SK-N-SH treated with all-trans-retinoic acid at 6 μM for 48 hours (cell line): ENCODE measurements around the gene ARHGAP10.

Experiments used
- ATAC-seq: fragments of 200-7000 bp; cut with Tn5 transposase; 3 replicates; pipeline ENCODE4 v1.9.1; 2020; ENCODE audit warnings: mild to moderate bottlenecking, moderate library complexity
- ARNTL ChIP-seq: fragments of 450-650 bp; formaldehyde crosslinking; IDR thresholded peaks from 2 replicates; pipeline ENCODE4 v1.5.0; 2020; ENCODE audit warnings: low read depth, mild to moderate bottlenecking, moderate library complexity, borderline replicate concordance
- BACH2 ChIP-seq: fragments of 250-450 bp; sonication (Bioruptor Pico); IDR thresholded peaks from 2 replicates; pipeline ENCODE4 v1.9.0; 2021; ENCODE audit warnings: mild to moderate bottlenecking, borderline replicate concordance
- CSDC2 ChIP-seq: fragments of 250-450 bp; sonication (Bioruptor Pico); IDR thresholded peaks from 2 replicates; pipeline ENCODE4 v1.5.0; 2020; ENCODE audit warnings: mild to moderate bottlenecking, moderate library complexity
- GLIS3 ChIP-seq: fragments of 250-450 bp; sonication (Bioruptor Pico); IDR thresholded peaks from 2 replicates; pipeline ENCODE4 v1.5.0; 2020; ENCODE audit warnings: mild to moderate bottlenecking, moderate library complexity
- OSR1 ChIP-seq: fragments of 250-450 bp; sonication (Bioruptor Pico); IDR thresholded peaks from 2 replicates; pipeline ENCODE4 v1.8.0; 2022; ENCODE audit warnings: moderate library complexity, mild to moderate bottlenecking, inconsistent platforms
- PPARA ChIP-seq: fragments of 250-450 bp; sonication (Bioruptor Pico); IDR thresholded peaks from 2 replicates; pipeline ENCODE4 v1.5.0; 2020; ENCODE audit warnings: mild to moderate bottlenecking, borderline replicate concordance
- RARB ChIP-seq: fragments of 250-450 bp; sonication (Bioruptor Pico); IDR thresholded peaks from 2 replicates; pipeline ENCODE4 v1.8.0; 2021; ENCODE audit warnings: mild to moderate bottlenecking, moderate library complexity
- SNAI2 ChIP-seq: fragments of 250-450 bp; sonication (Bioruptor Pico); IDR thresholded peaks from 2 replicates; pipeline ENCODE4 v1.5.0; 2020; ENCODE audit warnings: mild to moderate bottlenecking, moderate library complexity
- TCF4 ChIP-seq: fragments of 250-450 bp; sonication (Bioruptor Pico); IDR thresholded peaks from 2 replicates; pipeline ENCODE4 v1.8.0; 2021; ENCODE audit warnings: mild to moderate bottlenecking, moderate library complexity, borderline replicate concordance
- TOX ChIP-seq: fragments of 250-450 bp; sonication (Bioruptor Pico); IDR thresholded peaks from 2 replicates; pipeline ENCODE4 v1.8.0; 2021; ENCODE audit warnings: mild to moderate bottlenecking, moderate library complexity, borderline replicate concordance
- ZFP3 ChIP-seq: fragments of 250-450 bp; sonication (Bioruptor Pico); IDR thresholded peaks from 2 replicates; pipeline ENCODE4 v1.5.0; 2020; ENCODE audit warnings: mild to moderate bottlenecking, moderate library complexity
- ZFP30 ChIP-seq: fragments of 450-650 bp; formaldehyde crosslinking; IDR thresholded peaks from 2 replicates; pipeline ENCODE4 v1.5.0; 2022; ENCODE audit warnings: mild to moderate bottlenecking, moderate library complexity
- ZNF565 ChIP-seq: fragments of 450-650 bp; formaldehyde crosslinking; conservative IDR thresholded peaks from 2 replicates; pipeline ENCODE4 v1.5.0; 2020; ENCODE audit warnings: low read depth, mild to moderate bottlenecking, moderate library complexity
- ZNF70 ChIP-seq: fragments of 450-650 bp; formaldehyde crosslinking; IDR thresholded peaks from 2 replicates; pipeline ENCODE4 v1.5.0; 2020; ENCODE audit warnings: mild to moderate bottlenecking, moderate library complexity
- ZNF8 ChIP-seq: fragments of 450-650 bp; formaldehyde crosslinking; IDR thresholded peaks from 2 replicates; pipeline ENCODE4 v1.5.0; 2020; ENCODE audit warnings: mild to moderate bottlenecking, moderate library complexity
- TF ChIP-seq, protein P1 (sequence below): fragments of 250-450 bp; sonication (Bioruptor Pico); IDR thresholded peaks from 2 replicates; pipeline ENCODE4 v1.8.0; 2021; ENCODE audit warnings: low read depth, mild to moderate bottlenecking, moderate library complexity, borderline replicate concordance
- TF ChIP-seq, protein P2 (sequence below): fragments of 250-450 bp; sonication (Bioruptor Pico); IDR thresholded peaks from 2 replicates; pipeline ENCODE4 v1.8.0; 2020; ENCODE audit warnings: mild to moderate bottlenecking, moderate library complexity, borderline replicate concordance
- TF ChIP-seq, protein P3 (sequence below): fragments of 250-450 bp; sonication (Bioruptor Pico); IDR thresholded peaks from 2 replicates; pipeline ENCODE4 v1.5.0; 2020; ENCODE audit warnings: mild to moderate bottlenecking, moderate library complexity
- TF ChIP-seq, protein P4 (sequence below): fragments of 250-450 bp; sonication (Bioruptor Pico); IDR thresholded peaks from 2 replicates; pipeline ENCODE4 v1.5.1; 2020; ENCODE audit warnings: low read depth, mild to moderate bottlenecking, moderate library complexity
- TF ChIP-seq, protein P5 (sequence below): fragments of 250-450 bp; sonication (Bioruptor Pico); IDR thresholded peaks from 2 replicates; pipeline ENCODE4 v1.5.1; 2021; ENCODE audit warnings: mild to moderate bottlenecking, moderate library complexity

Gene ARHGAP10

DNA sequence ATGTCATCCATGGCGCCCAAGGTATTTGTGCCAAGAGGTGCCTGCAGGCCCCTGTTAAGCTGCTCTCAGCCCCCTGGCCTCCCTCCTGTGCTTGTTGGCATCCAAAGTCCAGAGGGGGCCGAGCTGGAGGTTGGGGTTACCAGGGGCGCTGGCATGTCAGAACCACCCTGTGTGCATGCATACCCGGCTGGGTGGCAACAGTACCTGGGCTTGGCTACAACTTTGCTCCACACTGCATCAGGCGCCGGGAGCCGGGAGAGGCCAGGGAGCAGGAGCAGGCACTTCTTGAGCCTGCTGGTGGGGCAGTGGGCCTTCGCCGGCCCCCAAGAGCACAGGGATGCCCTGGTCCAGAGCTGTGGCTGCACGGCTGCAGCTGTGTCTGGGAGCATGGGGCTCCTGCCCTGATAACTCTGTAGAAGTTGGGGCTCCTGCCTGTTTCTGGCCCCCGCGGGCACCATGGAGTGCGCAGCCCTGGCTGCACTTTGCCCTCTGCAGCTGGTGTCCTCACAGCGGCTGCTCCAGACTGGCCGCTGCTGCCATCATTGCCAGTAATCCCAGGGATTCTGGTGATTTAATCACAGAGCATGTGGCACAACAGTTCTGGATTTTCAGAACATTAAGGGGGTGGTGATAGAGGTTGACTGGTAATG lies 130.3 kb downstream of the ARHGAP10 start:
- peak; percentile 56 for ATAC-seq
- peak; percentile 78; the same call in 1 of the 2 replicates for TF ChIP-seq ZFP3 (CRISPR knock-in tag)
- TF ChIP-seq SNAI2, result no peak
- TF ChIP-seq, protein P1, sequence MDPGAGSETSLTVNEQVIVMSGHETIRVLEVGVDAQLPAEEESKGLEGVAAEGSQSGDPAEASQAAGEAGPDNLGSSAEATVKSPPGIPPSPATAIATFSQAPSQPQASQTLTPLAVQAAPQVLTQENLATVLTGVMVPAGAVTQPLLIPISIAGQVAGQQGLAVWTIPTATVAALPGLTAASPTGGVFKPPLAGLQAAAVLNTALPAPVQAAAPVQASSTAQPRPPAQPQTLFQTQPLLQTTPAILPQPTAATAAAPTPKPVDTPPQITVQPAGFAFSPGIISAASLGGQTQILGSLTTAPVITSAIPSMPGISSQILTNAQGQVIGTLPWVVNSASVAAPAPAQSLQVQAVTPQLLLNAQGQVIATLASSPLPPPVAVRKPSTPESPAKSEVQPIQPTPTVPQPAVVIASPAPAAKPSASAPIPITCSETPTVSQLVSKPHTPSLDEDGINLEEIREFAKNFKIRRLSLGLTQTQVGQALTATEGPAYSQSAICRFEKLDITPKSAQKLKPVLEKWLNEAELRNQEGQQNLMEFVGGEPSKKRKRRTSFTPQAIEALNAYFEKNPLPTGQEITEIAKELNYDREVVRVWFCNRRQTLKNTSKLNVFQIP (CRISPR knock-in tag), result no peak
- TF ChIP-seq, protein P2, sequence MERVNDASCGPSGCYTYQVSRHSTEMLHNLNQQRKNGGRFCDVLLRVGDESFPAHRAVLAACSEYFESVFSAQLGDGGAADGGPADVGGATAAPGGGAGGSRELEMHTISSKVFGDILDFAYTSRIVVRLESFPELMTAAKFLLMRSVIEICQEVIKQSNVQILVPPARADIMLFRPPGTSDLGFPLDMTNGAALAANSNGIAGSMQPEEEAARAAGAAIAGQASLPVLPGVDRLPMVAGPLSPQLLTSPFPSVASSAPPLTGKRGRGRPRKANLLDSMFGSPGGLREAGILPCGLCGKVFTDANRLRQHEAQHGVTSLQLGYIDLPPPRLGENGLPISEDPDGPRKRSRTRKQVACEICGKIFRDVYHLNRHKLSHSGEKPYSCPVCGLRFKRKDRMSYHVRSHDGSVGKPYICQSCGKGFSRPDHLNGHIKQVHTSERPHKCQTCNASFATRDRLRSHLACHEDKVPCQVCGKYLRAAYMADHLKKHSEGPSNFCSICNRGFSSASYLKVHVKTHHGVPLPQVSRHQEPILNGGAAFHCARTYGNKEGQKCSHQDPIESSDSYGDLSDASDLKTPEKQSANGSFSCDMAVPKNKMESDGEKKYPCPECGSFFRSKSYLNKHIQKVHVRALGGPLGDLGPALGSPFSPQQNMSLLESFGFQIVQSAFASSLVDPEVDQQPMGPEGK (CRISPR knock-in tag), result no peak
- TF ChIP-seq, protein P3, sequence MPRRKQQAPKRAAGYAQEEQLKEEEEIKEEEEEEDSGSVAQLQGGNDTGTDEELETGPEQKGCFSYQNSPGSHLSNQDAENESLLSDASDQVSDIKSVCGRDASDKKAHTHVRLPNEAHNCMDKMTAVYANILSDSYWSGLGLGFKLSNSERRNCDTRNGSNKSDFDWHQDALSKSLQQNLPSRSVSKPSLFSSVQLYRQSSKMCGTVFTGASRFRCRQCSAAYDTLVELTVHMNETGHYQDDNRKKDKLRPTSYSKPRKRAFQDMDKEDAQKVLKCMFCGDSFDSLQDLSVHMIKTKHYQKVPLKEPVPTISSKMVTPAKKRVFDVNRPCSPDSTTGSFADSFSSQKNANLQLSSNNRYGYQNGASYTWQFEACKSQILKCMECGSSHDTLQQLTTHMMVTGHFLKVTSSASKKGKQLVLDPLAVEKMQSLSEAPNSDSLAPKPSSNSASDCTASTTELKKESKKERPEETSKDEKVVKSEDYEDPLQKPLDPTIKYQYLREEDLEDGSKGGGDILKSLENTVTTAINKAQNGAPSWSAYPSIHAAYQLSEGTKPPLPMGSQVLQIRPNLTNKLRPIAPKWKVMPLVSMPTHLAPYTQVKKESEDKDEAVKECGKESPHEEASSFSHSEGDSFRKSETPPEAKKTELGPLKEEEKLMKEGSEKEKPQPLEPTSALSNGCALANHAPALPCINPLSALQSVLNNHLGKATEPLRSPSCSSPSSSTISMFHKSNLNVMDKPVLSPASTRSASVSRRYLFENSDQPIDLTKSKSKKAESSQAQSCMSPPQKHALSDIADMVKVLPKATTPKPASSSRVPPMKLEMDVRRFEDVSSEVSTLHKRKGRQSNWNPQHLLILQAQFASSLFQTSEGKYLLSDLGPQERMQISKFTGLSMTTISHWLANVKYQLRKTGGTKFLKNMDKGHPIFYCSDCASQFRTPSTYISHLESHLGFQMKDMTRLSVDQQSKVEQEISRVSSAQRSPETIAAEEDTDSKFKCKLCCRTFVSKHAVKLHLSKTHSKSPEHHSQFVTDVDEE (CRISPR knock-in tag), result peak; percentile 87
- TF ChIP-seq ZNF8, result peak; percentile 17; the same call in 1 of the 2 replicates
- TF ChIP-seq TOX (CRISPR knock-in tag), result no peak
- peak; percentile 96 for TF ChIP-seq TCF4 (CRISPR knock-in tag)
- TF ChIP-seq, all 23 proteins: peak for 4

DNA sequence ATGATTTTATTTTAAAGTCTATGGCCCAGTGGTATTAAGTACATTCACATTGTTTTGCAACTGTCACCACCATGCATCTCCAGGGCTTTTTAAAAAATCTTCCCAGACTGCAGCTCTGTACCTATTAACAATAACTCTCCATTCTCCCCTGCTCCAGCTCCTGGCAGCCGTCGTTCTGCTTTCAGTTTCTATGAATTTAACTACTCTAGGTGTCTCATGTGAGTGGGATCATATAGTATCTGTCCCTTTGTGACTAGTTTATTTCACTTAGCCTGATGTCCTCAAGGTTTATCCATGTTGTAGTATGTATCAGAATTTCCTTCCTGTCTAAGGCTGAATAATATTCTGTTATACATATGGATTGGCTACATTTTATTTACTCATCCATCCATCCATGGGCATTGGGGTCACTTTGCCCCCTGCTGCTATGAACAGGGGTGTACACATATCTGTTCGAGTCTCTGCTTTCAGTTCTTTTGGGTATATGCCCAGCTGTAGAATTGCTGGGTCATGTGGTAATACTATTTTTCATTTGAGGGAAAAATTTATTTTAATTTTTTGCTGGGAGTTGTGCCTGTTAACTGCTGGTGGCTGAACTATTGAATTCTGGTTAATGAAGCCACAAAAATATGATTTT lies 131.3 kb downstream of the ARHGAP10 start:
- TF ChIP-seq, protein P3 (CRISPR knock-in tag), result no peak
- TF ChIP-seq GLIS3 (CRISPR knock-in tag) (no peak), ARNTL (CRISPR knock-in tag) (no peak), PPARA (CRISPR knock-in tag) (no peak), BACH2 (CRISPR knock-in tag) (no peak), ZNF565 (CRISPR knock-in tag) (no peak), ZFP30 (CRISPR knock-in tag) (no peak), SNAI2 (no peak), TCF4 (CRISPR knock-in tag) (no peak), ZNF70 (no peak), ZNF8 (no peak), OSR1 (no peak), TOX (CRISPR knock-in tag) (no peak), RARB (CRISPR knock-in tag) (no peak), CSDC2 (CRISPR knock-in tag) (no peak), ZFP3 (CRISPR knock-in tag) (no peak)
- TF ChIP-seq, protein P4, sequence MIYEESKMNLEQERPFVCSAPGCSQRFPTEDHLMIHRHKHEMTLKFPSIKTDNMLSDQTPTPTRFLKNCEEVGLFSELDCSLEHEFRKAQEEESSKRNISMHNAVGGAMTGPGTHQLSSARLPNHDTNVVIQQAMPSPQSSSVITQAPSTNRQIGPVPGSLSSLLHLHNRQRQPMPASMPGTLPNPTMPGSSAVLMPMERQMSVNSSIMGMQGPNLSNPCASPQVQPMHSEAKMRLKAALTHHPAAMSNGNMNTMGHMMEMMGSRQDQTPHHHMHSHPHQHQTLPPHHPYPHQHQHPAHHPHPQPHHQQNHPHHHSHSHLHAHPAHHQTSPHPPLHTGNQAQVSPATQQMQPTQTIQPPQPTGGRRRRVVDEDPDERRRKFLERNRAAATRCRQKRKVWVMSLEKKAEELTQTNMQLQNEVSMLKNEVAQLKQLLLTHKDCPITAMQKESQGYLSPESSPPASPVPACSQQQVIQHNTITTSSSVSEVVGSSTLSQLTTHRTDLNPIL (CRISPR knock-in tag), result no peak
- TF ChIP-seq, protein P1 (CRISPR knock-in tag), result no peak
- TF ChIP-seq, protein P2 (CRISPR knock-in tag), result no peak
- TF ChIP-seq, protein P5, sequence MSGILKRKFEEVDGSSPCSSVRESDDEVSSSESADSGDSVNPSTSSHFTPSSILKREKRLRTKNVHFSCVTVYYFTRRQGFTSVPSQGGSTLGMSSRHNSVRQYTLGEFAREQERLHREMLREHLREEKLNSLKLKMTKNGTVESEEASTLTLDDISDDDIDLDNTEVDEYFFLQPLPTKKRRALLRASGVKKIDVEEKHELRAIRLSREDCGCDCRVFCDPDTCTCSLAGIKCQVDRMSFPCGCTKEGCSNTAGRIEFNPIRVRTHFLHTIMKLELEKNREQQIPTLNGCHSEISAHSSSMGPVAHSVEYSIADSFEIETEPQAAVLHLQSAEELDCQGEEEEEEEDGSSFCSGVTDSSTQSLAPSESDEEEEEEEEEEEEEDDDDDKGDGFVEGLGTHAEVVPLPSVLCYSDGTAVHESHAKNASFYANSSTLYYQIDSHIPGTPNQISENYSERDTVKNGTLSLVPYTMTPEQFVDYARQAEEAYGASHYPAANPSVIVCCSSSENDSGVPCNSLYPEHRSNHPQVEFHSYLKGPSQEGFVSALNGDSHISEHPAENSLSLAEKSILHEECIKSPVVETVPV (CRISPR knock-in tag), result no peak
- TF ChIP-seq, all 23 proteins: peak for 0
- ATAC-seq, result peak; percentile 33; the same call in 1 of the 3 replicates
